H1 (cell line): ENCODE measurements around the gene TNFSF12.

Experiments used
- CTCF ChIP-seq, 3 experiments: IDR thresholded peaks; 1 replicate in 2 of 3; 2 replicates in 1 of 3; pipeline versions ENCODE4 v1.5.1 to v1.6.1; 2011; ENCODE audit warnings: low read length in 3 of 3, mild to moderate bottlenecking in 3 of 3, inconsistent platforms in 2 of 3, low read depth in 1 of 3, moderate library complexity in 1 of 3; ENCODE audit not compliant: insufficient read depth in 1 of 3; ENCODE audit errors: control extremely low read depth in 1 of 3
- FOSL1 ChIP-seq: IDR thresholded peaks from 2 replicates; pipeline ENCODE4 v1.6.1; 2011; ENCODE audit warnings: mild to moderate bottlenecking, low read depth, low read length, moderate library complexity; ENCODE audit not compliant: insufficient read depth
- MAFK ChIP-seq: IDR thresholded peaks from 2 replicates; pipeline ENCODE4 v1.6.1; 2012; ENCODE audit warnings: low read depth, mild to moderate bottlenecking, improper control_type of control experiment, low read length
- POLR2A ChIP-seq, 2 experiments: IDR thresholded peaks; 1 replicate in 1 of 2; 2 replicates in 1 of 2; pipeline ENCODE4 v1.6.1; 2011; ENCODE audit warnings: low read depth in 2 of 2, low read length in 2 of 2, mild to moderate bottlenecking in 2 of 2; ENCODE audit errors: control extremely low read depth in 1 of 2
- RAD21 ChIP-seq, 2 experiments: IDR thresholded peaks in 1 of 2; conservative IDR thresholded peaks in 1 of 2; 2 replicates each; pipeline ENCODE4 v1.6.1; 2011; ENCODE audit warnings: low read depth in 2 of 2, low read length in 2 of 2, improper control_type of control experiment in 1 of 2, inconsistent platforms in 1 of 2, mild to moderate bottlenecking in 1 of 2, moderate library complexity in 1 of 2

DNA sequence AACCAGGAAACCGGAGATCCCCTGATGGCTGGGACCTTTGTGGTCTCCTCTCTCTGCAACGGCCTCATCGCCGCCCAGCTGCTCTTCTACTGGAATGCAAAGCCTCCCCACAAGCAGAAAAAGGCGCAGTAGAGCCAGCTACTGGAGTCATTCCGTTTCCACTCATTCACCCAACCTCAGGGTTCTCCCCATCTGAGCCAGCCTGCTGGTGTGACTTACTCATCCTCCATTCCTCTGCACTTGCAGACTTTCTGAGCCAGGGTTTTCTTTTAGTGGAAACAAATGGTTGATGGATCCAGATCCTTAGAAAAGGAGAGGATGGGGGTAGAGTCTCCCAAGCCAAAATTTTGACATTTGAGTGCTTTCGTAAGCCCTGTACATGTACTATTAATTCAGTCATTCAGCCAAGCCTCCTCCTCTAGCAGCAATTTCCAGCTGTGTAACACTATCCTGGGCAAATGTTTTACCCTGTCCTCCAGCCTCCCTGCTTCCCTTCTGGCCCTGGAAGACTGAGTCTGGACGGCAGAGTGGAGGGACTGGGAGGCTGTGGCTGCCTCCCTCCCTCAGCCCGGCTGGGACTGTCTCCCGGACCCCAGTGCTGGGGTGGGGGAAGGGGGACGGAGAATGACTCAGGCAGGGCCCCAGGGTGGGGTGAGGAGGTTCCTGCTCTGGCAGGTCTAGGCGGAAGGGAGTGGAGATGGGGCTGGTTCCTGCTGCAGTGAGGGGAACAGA is 38.7 kb downstream of the TNFSF12 start:
- no peak for TF ChIP-seq CTCF (IDR thresholded peaks at IDR 0.05; ENCODE audit: control extremely low read depth in 1 of 3, insufficient read depth in 1 of 3, low read depth in 1 of 3, low read length in 3 of 3)
- TF ChIP-seq FOSL1: no peak
- TF ChIP-seq POLR2A (IDR thresholded peaks at IDR 0.05; ENCODE audit: control extremely low read depth in 1 of 2, low read depth in 2 of 2, low read length in 2 of 2): 0 out of 3 replicates have a peak, but pooled peaks of 1 of the 2 experiments have one; percentile 20
- no peak for TF ChIP-seq MAFK
- no peak for TF ChIP-seq RAD21 (IDR thresholded peaks at IDR 0.05 in 1 of 2, conservative IDR thresholded peaks at IDR 0.05 in 1 of 2; ENCODE audit: low read depth in 2 of 2, low read length in 2 of 2)
